GM19351 (cell line): ENCODE results near the gene NFIB.

Source experiments
- ATAC-seq: cut with Tn5 transposase; IDR thresholded peaks from one replicate; pipeline ENCODE4 v1.9.1; 2021; ENCODE audit warnings: mild to moderate bottlenecking, moderate library complexity; ENCODE audit not compliant: unreplicated experiment

NFIB gene

DNA sequence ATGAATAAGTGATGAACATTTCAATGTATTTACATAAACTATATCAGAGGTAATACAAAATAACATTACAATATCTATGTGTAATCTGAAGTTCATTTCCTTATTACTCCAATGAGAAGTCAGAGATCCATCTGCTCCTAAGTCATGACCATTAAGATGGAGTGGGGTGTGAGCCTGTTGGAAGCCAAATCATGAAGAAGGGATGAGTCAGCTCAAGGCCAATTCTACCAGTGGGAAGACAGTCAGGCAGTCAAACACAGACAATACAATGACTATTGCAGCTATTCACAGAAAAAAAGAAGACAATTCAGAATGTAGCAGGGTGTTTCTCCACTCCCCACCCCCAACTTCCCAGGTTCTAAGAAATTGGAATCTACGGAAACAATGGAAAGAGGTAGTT, 155.0 kb downstream of the NFIB start:
- no peak for ATAC-seq

DNA sequence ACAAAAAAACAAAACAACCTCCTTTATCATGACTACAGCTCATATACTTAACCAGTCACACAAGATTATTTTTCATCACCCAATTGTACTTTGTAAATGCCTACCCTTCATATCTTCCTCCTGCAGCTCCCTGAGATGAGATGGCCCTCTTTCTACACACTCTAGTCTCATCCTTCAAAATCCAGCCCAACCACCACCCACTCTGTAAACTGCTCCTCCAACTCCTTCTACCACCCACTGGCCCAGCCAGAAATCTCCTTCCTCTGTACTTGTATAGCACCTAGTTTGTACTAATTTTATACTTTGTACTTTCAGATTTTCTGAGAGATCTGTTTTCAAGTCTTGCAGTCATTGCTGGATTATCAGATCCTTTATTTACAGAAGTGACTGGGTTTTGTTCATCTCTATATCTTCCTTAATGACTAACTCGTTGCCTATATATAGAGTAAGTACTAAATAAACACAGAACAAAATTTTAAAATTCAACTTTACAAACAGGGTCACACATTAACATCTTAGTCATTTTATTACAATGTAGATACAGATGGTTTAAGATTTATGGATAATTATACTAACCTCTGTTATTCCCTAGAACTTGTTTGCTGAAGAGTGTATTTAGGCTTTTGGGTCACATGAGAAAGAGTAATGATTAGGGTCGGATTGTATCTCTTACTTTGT, 155.7 kb downstream of the NFIB start:
- ATAC-seq: no peak

DNA sequence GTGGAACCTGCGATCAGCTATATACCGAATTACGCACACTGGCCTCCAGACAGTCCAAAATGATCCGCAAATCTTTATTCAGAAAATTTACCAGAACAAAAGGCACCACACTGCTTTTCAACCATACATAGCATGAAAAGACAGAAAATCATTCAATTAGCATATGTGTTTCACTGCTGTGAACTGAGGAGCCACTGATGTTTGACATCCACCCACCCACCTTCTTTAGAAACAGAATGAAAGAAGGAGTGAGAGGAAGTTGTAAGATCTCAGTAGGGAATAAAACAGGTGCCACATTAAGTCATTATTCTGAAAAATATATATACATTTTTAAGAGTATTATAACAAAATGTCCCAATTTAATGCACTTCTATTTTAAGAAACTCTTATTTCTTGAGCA, 156.8 kb downstream of the NFIB start:
- ATAC-seq: peak; percentile 32

DNA sequence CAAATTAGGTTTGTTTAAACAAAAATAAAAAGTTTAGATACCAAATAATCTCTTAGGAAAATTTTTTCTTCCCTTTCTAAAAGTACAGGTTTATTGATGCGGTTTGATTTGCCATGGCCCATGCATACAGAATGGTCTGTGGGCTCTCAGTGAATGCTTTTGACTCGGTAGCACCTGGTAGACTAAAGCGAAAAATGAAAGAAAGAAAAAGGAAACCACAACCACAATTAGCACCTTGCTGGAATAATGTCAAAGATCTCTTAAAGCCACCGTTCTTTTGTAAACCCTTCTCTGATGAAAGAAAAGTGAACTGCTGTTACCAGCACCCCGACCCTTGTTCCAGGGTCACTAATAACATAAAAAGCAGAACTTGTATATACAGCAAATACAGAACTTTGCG, 157.9 kb downstream of the NFIB start:
- peak; percentile 93 for ATAC-seq

DNA sequence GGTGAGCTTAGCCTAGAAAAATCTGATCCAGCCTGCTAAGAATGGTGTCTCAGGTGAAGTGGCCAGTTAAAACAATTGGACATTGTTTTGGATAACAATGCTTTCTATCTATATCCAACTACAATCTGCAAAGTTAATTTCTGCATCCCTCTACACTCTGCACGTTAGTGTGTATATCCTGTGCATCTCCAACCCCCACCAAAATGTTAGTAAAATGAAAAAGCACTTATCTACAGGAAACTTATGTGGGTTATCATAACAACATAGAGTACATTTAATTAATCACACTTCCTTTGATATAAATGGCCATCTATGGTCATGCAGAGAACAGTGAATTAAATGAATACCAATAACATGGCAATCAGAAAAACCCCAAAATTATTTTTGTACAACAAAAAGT, 158.7 kb downstream of the NFIB start:
- no peak for ATAC-seq

DNA sequence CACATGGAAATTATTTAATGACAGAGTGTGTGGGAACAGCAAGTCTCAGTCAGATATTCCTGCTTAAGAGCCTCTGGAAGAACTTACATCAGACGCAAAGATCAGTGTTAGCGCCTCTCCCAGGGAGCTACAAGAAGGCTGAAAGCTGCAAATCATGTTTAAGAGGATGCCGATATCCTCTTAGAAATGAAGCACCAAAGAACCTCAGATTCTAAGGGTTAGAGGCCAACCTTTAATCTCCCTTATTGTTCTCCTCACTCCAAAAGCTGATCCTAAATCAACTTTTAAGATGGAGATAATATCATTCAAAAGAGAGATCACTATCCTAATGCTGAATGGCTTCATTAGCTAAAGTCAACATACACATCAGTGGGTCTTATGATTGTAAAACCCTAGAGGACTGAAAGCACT, 160.6 kb downstream of the NFIB start:
- no peak for ATAC-seq

DNA sequence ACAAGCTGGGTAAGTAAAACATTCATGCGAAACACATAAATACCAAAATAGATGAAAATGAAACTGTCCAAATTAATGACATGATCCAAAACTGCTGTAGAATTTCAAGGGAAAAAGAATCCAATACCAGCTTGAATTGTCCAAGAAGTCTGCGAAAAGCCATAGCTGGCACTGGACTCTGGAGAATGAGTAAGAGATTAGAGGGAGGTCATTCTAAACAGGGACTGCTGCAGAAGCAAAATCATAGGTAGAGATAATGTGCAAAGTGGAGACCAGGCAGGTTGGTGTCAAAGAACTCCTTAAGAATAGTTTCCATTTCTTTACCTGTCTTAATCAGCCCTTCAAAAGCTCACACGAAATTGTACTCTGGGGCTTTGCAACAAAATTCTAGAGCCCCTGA, 162.5 kb downstream of the NFIB start:
- no peak for ATAC-seq

DNA sequence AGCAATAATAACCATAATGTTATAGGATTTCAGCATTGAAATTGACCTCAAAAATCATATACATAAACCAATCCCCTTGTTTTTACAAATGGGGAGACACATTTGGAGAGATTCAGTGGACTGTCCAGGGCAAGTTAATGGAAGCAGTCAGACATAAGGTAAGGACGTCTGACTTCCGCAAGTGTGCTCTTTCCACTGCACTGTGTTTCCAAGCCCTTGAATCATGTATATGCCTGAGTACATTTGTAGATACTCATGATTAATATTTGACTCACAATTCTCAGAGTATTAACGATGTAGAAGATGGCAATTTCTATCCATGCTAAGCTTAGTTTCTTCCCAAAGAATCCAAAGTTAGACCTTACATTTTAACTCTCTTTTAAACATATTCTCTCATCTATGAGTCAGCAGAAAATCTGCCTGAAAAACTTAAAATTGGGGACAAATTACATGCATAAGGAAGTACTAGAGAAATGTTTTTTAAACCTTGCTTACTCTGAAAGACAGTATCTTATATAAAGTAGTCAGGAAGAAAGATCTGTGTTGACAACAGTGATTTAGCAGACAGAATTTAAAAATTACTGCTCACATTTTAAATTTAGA, 165.3 kb downstream of the NFIB start:
- ATAC-seq: no peak

DNA sequence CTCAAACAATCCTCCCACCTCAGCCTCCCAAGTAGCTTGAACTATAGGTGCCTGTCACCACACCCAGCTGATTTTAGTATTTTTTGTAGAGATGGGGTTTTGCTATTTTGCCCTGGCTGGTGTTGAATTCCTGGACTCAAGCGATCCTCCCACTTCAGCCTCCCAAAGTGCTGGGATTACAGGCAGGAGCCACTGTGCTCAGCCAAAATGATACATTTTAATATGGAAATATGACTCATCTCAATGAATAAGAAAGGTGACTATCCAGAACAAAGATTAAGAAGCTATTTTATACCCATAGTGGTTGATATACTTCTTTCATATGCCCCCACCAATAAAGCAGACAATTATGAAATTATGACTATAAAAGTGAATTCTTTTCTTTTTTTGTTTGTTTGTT, 166.2 kb downstream of the NFIB start:
- ATAC-seq: no peak

DNA sequence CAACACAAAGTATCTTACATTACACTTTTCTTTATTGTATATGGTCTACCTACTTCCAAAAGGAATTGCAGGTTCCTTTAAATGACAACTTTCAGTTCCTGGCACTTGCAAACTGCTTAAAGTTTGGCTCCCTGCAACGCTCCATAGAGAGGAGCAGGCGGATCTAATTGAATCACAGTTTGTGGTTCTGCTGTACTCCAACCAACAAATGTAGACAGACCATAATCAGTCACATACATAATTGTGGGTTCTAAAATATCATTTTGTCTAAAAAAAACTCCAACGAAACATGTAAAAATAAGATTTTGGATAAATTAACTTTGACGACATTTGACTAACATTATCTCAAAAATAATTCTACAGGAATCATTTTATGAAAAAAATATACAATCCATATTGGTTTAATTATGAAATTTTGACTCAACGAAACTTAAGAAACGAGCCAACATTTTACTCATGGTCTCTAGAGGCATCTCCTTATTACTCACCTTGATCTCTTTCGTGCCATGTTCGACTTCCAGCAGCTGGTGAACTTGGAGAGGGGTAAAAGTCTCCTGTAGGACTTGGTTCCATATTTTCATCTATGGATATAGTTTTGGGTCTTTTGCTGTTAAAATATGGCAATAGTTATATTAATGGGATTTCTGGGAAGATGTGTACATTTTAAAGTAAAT, 167.6 kb downstream of the NFIB start:
- no peak for ATAC-seq

DNA sequence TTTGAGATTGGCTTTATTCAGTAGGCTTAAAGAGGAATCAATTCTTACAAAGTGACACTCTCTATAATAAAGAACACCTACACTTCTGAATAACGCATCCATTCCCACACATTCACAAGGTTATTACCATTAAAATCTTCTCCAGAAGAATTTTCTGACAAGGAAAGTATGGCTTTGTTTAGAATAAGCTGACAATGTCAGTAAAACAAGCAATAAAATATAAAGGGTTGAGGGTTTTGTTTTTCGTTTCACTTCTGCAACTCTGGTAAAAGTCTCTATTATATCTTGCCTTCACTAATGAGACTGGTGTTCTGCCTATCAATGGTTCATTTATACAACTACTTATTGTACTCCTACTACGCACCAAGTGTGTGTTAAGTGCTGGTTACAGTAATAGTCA, 169.7 kb downstream of the NFIB start:
- ATAC-seq: no peak

DNA sequence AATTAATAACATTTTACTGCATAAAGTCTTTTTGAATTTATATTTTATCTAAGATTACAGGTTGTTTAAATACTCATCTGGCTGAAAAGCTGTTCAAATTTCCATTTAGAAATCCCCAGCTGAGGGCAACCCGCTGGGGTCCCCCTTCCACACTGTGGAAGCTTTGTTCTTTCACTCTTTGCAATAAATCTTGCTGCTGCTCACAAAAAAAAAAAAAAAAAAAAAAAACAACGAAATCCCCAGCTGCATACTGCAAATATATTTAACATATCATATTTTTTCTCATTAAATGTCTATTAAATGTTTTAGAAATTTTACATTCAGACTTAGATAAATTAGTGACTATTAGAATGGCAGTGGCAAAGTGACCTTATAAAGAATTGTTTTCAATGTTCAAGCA, 172.2 kb downstream of the NFIB start:
- no peak for ATAC-seq

DNA sequence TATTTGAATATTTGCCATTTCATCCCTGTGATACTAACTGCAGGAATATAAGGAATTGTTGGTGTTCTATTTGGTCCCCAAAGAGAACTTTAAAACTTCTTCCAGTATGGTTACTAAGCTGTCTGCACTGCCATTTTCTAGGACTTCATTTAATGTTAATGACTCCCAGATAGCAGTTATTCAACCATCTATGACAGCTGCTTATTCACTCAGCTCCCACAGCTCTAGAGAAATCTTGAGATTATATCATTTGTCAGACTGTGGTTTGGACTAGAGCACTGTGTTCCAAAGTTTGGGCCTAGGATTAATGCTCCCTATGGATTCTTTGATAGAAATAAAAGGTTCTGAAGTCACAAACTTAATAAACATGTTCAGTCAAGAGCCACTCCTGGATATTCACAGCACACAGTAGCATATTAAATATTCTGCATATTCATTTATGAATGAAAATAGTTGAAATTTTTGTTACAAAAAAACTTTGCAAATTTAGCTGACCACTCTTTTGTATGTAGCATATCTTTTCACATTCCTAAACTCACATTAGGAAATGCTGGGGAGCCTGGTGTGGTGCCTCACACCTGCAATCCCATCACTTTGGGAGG, 173.7 kb downstream of the NFIB start:
- no peak for ATAC-seq

DNA sequence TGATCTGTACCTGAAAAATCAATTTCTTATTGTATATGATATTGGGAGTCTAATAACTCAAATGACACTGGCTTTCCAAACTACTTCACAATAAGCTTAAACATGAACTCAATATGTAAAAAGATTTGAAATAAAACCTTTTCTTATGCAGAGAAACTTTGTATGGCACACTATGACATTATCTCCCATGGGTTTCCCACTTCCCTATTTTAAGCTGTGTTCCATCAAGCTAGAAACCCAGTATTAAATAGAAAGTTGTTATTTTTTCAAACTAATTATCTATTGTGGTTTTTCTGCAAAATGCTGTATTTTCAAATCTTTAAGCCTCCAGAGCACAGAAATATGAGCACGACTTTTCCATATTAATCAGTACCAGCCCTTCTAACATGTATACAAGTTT, 174.7 kb downstream of the NFIB start:
- no peak for ATAC-seq

DNA sequence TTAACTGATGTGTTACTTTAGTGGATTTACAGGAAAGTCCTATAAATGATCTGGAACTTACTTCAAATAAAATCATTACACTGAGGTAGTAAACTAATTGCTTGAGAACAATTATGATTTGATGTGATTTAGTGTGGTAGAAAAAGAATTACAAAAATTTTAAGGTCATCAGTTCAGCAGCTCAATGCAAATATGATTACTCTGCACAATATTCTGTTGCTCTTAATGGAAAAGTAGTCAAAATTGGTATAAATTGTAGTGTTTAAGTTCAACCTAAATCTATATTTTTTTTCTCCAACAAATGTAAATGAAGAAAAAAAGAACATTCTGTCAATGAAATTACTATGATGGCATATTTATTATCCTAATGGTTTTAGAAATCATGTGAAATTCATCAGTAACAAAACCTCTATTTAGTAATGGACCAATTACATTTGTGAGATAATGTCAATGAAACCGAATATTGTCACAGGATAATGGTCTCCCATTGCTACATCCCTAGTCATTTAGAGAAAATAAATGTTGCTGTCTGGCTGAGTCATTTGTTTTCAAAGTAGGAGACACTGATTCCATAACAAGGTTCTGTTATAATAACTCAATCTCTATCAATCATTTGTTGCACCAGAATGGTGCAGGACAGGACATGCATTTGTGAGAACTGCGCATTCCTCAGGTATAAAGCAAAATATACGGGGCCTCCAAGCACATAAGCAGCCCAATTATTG, 177.1 kb downstream of the NFIB start:
- no peak for ATAC-seq

DNA sequence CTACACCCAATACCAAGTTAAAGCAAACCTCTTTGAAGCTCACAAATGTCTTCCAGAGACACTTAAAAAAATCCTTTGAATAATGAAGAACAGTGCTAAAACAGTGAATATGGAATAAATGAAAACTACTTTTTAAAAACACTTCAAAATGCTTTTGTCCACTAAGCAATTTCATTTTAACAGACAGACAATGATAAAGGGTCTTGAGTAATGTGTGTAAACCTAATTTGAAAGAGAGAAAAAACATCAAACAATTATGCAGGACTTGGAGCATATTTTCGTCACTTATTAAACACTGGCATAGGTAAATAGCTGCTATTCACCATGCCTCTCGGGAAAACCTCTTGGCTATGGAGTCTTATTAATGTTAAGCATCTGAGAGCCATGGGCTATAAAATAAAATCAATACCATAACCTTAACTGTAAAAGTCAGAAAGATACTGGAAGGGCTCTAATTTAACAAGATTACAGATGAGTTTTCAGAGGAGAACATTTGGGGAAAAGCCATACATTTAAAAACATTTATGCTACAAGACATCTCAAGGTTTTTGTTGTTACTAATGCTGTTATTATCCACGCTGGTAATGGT, 177.8 kb downstream of the NFIB start:
- ATAC-seq: no peak

DNA sequence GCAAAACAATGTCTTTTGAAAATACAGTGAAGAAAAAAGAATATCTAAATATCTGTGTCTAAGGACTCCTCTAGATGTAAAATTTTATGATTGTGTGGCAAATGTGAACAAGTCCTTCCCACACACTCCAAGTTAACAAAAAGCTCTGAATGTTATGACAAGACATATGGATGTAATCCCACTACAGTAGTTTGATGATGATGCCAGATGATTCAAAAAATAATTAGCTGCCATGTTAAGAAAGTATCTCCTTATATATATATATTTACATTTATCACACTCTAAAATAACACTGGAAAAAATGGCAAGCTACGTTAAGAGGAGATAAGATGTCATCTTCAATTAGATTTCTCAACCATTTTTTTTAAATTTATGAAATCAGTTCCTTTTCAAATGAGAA, 178.5 kb downstream of the NFIB start:
- no peak for ATAC-seq

DNA sequence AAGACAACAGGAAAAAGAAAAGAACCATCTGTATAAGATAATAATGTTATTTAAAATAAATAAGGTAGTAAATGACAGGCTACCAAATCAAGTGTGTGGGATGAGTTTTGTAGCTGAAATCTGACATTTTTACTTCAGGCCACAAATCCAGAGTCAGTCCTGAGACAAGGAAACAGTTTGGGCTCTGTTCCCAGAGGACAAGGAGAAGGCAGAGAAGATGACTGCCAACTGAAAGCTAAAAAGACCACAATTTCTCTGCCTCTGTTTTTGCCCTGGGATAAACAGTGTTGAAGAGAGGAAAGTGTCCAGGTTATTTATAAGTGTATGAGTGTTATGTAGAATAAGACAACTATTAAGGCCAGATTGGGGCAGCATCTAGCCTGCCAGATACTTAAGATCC, 180.5 kb downstream of the NFIB start:
- ATAC-seq: no peak

DNA sequence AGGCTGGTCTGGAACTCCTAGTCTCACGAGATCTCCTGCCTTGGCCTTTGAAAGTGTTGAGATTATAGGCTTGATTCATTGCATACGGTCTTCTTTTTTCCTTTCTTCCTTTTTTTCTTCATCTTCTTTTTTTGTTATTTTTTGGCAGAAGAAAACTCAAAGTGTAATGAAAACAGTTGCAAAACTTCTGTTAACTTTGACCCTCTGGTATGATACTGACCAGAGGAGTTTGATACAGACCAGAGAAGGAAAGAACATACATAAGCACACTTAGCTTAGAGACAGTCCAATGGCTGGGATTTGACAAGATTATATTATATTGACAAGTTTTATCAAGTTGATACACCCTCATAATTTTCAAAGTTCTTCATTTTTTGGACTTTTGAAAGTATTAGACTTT, 181.2 kb downstream of the NFIB start:
- no peak for ATAC-seq

DNA sequence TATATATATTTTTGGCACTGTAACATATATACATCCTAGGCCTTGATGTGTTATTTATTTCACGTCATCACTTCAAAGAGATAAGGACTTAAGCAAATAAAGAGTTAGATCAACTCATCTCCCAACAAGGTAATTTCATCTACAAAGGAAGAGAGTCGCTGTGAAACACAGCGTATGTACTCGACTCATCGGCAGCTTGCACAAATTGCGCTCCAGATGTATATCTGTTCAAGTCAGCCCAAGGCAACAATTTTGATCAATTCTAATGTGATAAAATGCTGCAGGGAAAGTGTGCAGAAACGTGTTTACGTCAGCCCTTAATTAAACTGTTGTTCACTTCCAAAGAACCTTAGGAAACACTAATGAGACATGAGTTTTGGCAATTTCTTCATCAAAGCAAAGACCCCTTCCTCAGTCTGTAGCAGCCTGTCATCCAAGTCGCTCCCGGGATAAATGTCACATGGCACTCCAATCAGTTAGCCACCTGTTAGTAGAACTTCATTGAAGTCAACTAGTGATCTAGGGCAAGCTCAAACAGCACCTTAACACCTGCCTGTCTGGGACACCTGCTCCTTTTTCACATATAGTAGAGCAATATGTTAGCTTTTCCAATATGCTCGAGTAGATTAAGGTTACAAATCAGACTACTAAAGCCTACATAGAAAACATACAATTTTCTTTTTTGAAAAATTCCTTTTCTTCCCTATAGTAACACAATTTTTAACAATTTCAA, 182.4 kb downstream of the NFIB start:
- ATAC-seq: no peak
